AG10803 (cell line): ENCODE data around the gene AMIGO2.

Experiments used
- DNase-seq: peaks from one replicate; pipeline ENCODE4 v3.0.0; 2010; ENCODE audit warnings: low read depth
- H3K4me3 ChIP-seq: 2 replicates; pipeline ENCODE4 v1.5.1; 2011; ENCODE audit warnings: mild to moderate bottlenecking, low read length, control low read depth
- TF ChIP-seq, protein P1 (sequence below): conservative IDR thresholded peaks from 2 replicates; pipeline ENCODE4 v1.5.1; 2011; ENCODE audit warnings: mild to moderate bottlenecking, low read length, control low read depth, inconsistent platforms

AMIGO2 gene

DNA sequence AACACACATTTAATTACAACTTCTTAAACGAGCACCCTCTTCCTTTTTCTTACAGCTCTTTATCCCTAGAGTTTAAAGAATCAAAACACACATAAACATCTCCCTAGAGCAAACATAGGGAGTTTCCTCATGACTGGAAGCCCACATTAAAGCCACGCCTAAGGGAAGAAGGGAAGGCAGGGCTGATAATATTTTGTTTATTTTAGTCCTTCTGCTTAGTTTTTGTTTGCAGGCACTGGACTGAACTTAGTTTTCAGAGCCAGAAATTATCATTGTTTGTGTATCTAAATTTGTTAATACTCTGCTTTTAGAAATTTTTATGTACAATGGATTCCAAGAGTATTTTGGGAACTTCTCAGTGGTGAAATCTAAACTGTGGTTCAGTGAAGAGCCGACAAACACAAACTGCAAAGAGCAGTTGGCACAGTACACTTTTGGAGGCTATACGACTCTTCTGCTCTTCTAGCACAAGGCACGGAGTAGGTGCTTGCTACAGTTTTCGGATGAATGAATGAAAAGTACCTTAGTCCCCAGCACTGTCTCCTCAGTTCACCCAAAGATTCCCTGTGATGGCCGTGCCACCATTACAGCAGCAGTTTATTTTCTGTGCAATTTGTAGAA, 17.6 kb upstream of the AMIGO2 start:
- H3K4me3 ChIP-seq: no peak overlapping the region
- DNase-seq: peak; percentile 41
- TF ChIP-seq, protein P1, sequence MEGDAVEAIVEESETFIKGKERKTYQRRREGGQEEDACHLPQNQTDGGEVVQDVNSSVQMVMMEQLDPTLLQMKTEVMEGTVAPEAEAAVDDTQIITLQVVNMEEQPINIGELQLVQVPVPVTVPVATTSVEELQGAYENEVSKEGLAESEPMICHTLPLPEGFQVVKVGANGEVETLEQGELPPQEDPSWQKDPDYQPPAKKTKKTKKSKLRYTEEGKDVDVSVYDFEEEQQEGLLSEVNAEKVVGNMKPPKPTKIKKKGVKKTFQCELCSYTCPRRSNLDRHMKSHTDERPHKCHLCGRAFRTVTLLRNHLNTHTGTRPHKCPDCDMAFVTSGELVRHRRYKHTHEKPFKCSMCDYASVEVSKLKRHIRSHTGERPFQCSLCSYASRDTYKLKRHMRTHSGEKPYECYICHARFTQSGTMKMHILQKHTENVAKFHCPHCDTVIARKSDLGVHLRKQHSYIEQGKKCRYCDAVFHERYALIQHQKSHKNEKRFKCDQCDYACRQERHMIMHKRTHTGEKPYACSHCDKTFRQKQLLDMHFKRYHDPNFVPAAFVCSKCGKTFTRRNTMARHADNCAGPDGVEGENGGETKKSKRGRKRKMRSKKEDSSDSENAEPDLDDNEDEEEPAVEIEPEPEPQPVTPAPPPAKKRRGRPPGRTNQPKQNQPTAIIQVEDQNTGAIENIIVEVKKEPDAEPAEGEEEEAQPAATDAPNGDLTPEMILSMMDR: no peak

DNA sequence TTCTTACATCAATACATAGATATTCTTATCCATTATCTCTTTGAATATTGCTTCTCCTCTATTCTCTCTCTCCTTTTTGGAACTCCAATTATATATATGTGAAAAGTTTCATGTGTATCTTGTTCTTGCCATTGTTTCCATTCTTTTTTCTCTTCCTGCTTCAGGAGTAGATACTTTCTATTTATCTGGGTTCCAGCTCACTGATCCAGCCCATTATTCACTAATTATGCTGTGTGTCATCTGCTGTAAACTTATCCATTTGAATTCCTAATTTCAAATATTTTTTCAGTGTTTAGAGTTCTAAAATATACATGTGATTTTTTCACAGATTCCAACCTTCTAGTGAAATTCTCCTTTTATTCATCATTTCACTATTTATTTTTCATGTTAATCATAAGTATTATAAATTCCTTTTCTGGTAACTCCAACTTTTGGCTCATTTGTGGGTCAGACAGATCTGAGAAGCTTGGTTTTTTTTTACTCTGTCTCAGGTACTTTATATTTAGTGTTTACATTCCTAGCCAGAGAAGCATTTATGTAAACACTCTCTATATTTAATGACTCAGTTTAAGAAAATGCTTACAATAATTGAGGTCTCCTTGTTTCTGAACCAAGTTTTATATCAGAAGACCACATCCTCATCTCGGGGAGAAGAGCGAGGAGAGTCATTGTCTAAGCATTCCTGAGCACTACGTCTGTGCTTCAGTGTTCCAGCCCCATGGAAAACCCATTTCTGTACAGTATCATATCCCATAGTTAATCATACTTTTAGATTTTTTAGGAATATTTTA, 15.9 kb upstream of the AMIGO2 start:
- peak; percentile 92 for DNase-seq
- TF ChIP-seq, protein P1: no peak
- no peak overlapping the region for H3K4me3 ChIP-seq

DNA sequence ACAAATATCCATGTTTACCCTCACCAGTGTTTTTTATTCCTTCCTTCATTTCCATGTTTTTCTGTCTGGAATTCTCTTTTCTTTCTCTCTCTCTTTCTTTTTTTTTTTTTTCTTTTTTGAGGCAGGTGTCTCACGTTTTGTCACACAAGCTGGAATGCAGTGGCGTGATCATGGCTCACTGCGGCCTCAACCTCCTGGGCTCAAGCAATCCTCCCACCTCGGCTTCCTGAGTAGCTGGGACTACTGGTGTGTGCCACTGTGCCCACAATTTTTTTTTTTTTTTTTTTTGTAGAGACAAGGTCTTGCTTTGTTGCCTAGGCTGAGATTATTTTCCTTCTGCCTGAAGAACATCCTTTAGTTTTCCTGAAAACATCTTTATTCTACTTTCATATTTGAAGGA, 15.0 kb upstream of the AMIGO2 start:
- TF ChIP-seq, protein P1: no peak
- DNase-seq: no peak

DNA sequence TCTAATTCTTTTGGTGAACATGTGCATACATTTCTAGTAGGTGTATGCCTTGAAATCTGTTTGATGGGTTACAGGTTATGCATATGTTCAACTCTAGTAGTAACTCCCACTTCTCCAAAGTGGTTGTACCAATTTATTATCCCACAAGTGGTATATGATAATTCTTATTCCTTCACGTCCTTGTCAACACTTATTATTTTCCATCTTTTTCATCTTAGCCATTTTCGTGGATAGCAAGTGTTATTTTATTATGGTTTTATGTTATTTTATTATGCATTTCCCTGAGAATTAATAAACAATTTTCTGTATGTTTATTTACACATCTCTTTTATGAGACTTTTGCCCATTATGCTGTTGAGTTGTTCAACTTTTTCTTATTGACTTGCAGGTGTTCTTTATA, 11.2 kb upstream of the AMIGO2 start:
- TF ChIP-seq, protein P1: no peak
- no peak overlapping the region for H3K4me3 ChIP-seq
- DNase-seq: no peak

More for the DNA sequence above, 15.0 kb upstream of the AMIGO2 start:
- H3K4me3 ChIP-seq: no peak overlapping the region

DNA sequence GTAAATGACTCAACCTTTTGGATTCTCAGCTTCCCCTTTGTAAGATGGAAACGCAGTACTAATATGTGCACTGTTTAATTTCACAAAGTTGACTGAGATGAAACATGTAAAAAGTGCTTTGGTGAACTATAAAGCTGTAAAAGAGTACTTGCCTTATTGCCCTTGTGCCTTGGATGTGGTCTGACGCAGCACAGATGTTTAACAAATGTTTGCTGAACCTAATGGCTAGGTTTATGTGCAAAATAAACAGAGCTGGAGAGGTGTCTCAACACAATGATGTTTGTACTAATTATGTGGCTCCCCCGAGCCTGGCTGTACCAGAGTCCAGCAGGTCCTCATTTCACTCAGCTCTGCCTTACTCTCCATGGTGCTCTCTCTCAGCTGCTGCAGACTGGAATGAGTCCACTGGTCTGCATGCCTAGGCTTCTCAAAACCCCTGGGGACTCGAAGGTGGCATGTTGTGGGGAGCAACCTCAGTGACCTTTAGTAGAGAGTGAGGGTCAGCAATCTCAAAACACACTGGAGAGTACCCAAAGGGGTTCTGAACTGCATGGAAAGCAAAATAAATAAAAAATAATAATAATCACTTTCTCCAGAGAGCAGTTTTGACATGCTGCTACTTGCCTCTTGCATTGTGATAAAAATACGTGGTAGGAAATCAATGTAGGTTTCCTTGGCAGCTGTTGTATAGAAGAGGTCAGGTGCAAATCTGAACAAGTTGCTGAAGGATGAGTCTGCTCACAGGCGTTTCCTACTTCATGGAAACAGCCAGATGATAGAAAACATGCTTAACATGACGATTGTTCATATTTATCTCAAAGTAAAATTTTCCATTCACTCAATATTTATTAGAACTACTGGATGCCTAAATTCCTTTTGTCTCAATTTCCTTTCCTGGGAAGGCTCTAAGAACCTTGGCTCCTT, 8.5 kb upstream of the AMIGO2 start:
- DNase-seq: peak; percentile 48
- no peak overlapping the region for H3K4me3 ChIP-seq
- TF ChIP-seq, protein P1: no peak

DNA sequence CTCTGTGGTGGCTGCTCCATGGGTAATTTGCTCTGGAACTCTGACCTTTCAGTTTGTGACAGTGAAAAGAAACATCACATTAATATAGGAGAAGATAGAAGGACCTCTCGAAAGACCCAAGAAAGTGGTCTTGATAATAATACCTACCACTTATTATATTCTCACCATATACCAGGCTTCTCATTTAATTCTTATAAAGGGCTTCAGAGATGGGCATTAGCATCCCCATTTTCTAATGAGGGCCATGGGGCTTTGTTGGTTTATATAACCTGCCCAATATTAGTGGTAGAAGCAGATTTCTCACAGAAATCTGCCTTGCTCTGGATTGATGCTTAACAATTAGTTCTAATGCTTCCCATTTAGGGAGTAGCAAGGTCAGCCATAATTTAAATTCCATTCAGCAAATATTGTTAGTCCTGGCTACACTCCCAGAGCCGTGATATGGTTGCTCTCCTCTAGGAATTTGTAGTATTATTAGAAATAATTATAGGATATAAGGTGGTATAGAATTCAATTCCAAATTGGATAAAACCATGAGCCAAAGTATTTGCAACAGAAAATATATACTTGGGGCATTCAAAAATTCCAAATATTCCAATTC, 7.4 kb upstream of the AMIGO2 start:
- peak; percentile 48 for DNase-seq
- no peak overlapping the region for H3K4me3 ChIP-seq
- TF ChIP-seq, protein P1: no peak
